Transverse colon (tissue), 4 donors: Measurements from ENCODE around the gene EHBP1. TPM values are rescaled to one million over a fixed set of nuclear protein-coding genes. Genes with fewer than 3 reads are reported as not detected.

Experiments
- DNase-seq: peaks from one replicate; pipeline ENCODE4 v3.0.0-alpha.2; 2019
- H3K27ac ChIP-seq, 4 donors: fragments of 200-600 bp; sonication (generic); 2 replicates each; pipeline ENCODE4 v1.5.1; 2016 to 2018; ENCODE audit warnings: inconsistent platforms in 4 of 4
- H3K27me3 ChIP-seq: fragments of 200-600 bp; sonication (generic); 2 replicates; pipeline ENCODE4 v1.5.1; 2017; ENCODE audit warnings: inconsistent platforms
- H3K36me3 ChIP-seq, 4 donors: fragments of 200-600 bp; sonication (generic); 2 replicates each; pipeline ENCODE4 v1.5.1; 2017 to 2019; ENCODE audit warnings: inconsistent platforms in 4 of 4
- H3K4me1 ChIP-seq, 4 donors: fragments of 200-600 bp; sonication (generic); 2 replicates each; pipeline ENCODE4 v1.5.1; 2017 to 2020; ENCODE audit warnings: inconsistent platforms in 4 of 4
- H3K4me3 ChIP-seq, 4 donors: fragments of 200-600 bp; sonication (generic); 1 replicate in 1 of 4; 2 replicates in 3 of 4; pipeline versions ENCODE4 v1.5.1 to v1.6.1; 2017 to 2019; ENCODE audit warnings: inconsistent platforms in 4 of 4
- H3K9me3 ChIP-seq, 2 donors: fragments of 200-600 bp; sonication (generic); 2 replicates each; pipeline ENCODE4 v1.5.1; 2017 to 2019; ENCODE audit warnings: inconsistent platforms in 2 of 2
- EP300 ChIP-seq: sonication (generic); formaldehyde crosslinking; IDR thresholded peaks from one replicate; pipeline ENCODE4 v1.6.1; 2017; ENCODE audit warnings: antibody characterized with exemption, low read depth
- POLR2A ChIP-seq: fragments of 450-650 bp; IDR thresholded peaks from one replicate; pipeline ENCODE4 v1.6.1; 2016; ENCODE audit warnings: antibody characterized with exemption, mild to moderate bottlenecking, moderate library complexity
- POLR2AphosphoS5 ChIP-seq, 3 donors: sonication (generic); formaldehyde crosslinking; IDR thresholded peaks; one replicate each; pipeline ENCODE4 v1.6.1; 2016; ENCODE audit warnings: antibody characterized with exemption in 3 of 3
- WGBS, 2 donors: methylation state at CpG; one replicate each; pipeline ENCODE4 v1.1.5; 2018; ENCODE audit warnings: low coverage in 1 of 2; 5-methylcytosine and 5-hydroxymethylcytosine counted together
- in situ Hi-C, 4 donors: fragments of 200-750 bp; cut with MboI; loops; one replicate each; pipeline versions ENCODE4 v1.15.0 to v1.15.1; 2017; ENCODE audit warnings: low sequenced_read_pairs in 3 of 4, low pct_ligation_motif_present in 1 of 4, low pct_unique_long_range_greater_than_20kb in 1 of 4
- intact Hi-C: fragments of 100-400 bp; cut with DNase I; formaldehyde crosslinking; loops from one replicate; pipeline ENCODE4 v1.15.1; 2023; ENCODE audit warnings: low total_unique reads
- total RNA-seq, 4 donors: library from RNA; depleted of rRNA; stranded (reverse); fragments of >200 nt; gene quantifications; one replicate each; pipeline ENCODE4 v1.1.0, GENCODE V29; 2016
- TF ChIP-seq, protein P1 (sequence below), 5 experiments: fragments of 200-600 bp in 3 of 5; fragments of 450-650 bp in 2 of 5; sonication (generic) in 3 of 5; IDR thresholded peaks; 1 replicate in 2 of 5; 2 replicates in 3 of 5; pipeline ENCODE4 v1.5.1; 2016 to 2017; ENCODE audit warnings: antibody characterized with exemption in 5 of 5, inconsistent platforms in 3 of 5, mild to moderate bottlenecking in 2 of 5, moderate library complexity in 1 of 5

EHBP1 gene
- total RNA-seq, 4 donors from 2014 or later, result 41.1 to 69.4 (median 47.0) TPM

DNA sequence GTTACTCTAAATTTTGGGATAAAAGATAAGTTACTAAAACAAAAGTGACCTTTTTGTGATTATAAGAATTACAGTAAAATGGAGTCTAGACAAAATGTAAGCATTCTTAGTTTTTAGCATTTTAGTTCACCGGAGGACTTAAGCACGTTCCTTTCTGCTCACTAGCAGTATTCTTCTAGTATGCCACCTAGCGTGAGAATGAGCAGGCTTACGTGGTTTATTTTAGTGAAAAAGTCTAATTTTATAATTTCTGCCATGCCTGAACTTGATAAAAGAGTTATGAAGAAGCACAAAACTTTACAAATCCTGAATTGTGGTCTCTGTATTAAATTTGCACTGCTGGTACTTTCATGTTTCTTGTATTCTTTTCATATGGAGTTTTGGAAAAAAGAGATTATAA is 332.5 kb downstream of the EHBP1 start:
- Histone ChIP-seq H3K36me3 (peaks cover 0 to 15% (median 0%) of the 10 kb centered on the region in 4 donors), H3K27me3 (no peaks in the 10 kb centered on the region), H3K4me1 (no peaks in the 10 kb centered on the region), H3K27ac (no peak overlapping the region), H3K9me3 (no peaks in the 10 kb centered on the region), H3K4me3 (no peak overlapping the region)
- in situ Hi-C loops, result no loop called here
- TF ChIP-seq, protein P1, sequence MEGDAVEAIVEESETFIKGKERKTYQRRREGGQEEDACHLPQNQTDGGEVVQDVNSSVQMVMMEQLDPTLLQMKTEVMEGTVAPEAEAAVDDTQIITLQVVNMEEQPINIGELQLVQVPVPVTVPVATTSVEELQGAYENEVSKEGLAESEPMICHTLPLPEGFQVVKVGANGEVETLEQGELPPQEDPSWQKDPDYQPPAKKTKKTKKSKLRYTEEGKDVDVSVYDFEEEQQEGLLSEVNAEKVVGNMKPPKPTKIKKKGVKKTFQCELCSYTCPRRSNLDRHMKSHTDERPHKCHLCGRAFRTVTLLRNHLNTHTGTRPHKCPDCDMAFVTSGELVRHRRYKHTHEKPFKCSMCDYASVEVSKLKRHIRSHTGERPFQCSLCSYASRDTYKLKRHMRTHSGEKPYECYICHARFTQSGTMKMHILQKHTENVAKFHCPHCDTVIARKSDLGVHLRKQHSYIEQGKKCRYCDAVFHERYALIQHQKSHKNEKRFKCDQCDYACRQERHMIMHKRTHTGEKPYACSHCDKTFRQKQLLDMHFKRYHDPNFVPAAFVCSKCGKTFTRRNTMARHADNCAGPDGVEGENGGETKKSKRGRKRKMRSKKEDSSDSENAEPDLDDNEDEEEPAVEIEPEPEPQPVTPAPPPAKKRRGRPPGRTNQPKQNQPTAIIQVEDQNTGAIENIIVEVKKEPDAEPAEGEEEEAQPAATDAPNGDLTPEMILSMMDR (IDR thresholded peaks at IDR 0.05), result no peak
- no peak for TF ChIP-seq EP300
- TF ChIP-seq POLR2A, result no peak
- TF ChIP-seq POLR2AphosphoS5 (IDR thresholded peaks at IDR 0.05), result no peak
- WGBS, 2 donors, result 92 to 95% methylated on average over 4 of the region's 4 CpGs
- intact Hi-C loops, result no loop called here
- DNase-seq, result no peak

DNA sequence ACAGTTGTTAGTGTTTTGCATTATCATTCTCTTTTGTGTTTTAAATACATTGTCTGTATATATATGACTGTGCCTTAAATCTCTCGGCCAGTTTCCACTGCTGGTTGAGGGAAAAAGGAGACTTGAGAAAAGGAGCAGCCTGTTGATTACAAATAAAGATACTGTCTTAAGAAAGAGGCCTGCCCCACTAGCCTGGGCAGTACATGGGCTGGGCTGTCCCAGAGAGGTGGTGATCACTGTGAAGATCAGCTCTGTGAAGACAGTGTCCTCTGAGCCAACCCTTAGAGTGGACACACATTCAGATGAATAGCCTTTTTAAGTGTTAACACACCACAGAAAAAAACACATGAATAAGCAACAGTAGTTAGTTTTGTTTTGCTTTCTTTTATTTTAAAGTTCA is 335.1 kb downstream of the EHBP1 start:
- Histone ChIP-seq H3K27ac (no peak overlapping the region), H3K9me3 (no peaks in the 10 kb centered on the region), H3K4me3 (no peak overlapping the region), H3K36me3 (peaks cover 0 to 15% (median 0%) of the 10 kb centered on the region in 4 donors), H3K27me3 (peaks cover 17% of the 10 kb centered on the region), H3K4me1 (no peaks in the 10 kb centered on the region)
- intact Hi-C loops (no loop called here), in situ Hi-C loops (no loop called here)
- TF ChIP-seq, protein P1 (IDR thresholded peaks at IDR 0.05), result no peak
- TF ChIP-seq POLR2AphosphoS5 (IDR thresholded peaks at IDR 0.05) (no peak), POLR2A (no peak)
- DNase-seq, result no peak
- WGBS, 2 donors, result 90 to 100% methylated on average over 1 of the region's 1 CpG

DNA sequence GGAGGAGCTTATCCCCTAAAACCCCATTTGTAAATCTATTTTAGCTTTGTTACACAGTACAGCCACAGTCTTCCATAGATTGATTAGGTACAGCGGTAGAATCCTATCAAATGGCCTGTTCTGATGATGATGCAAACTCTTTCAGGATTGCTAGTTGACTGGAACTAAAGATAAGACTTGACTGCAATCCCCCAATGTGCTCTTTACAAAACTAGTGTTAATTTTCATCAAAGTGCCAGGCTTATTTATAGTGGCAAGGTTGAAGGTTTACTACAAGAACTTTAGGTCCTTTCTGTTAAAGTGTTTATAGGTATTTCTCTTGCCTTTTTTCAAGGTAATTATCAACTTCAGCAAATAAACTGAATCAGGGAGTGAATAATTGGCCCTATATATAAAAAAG is 336.1 kb downstream of the EHBP1 start:
- WGBS, 2 donors, result 97 to 100% methylated on average over 1 of the region's 1 CpG

DNA sequence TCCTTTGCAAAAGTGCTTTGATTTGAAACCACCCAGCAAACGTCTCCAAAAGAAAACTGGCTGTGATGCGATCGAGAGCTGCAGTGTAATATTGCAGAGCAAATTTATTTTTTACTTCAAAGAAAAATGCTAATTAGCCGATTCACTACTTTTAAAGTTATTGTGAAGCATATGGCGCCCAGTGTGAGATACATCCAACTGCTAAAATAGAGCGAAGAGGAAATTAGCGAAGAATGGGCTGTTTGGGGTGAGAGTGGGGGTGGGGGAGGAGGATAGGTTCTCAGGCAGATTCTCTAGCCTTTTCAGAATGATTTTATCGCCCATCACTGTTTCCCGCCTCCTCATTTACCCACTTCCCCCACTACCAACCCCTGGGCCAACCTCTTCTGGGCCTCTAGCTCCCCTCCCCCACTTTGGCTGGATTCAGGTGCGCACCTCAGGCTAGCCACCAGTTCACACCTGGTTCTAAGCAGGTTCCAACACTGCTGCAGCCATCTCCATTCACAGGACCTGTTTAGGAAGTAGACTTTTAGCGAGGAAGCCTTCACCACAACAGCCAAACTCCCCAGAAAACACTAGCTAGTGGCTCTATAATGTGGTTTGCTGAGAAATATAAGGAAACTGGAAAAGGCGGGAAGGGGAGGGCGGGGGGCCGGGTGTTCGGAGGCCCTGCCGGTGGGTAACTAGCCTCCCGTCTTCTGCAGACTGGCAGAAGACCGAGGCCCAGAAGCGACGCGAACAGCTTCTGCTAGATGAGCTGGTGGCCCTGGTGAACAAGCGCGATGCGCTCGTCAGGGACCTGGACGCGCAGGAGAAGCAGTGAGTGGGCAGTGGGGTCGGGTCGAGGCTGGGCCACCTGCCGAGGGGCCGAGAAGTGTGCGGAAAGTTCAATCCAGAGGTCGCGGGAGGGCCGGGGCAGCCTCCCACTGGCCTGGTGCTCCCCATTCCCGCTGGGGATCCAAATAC is 339.1 kb downstream of the EHBP1 start:
- Histone ChIP-seq H3K4me1 (peaks cover 8 to 28% (median 25%) of the 10 kb centered on the region in 4 donors), H3K9me3 (no peaks in the 10 kb centered on the region), H3K36me3 (no peaks in the 10 kb centered on the region), H3K27me3 (peaks cover 57% of the 10 kb centered on the region), H3K4me3 (no peak overlapping the region), H3K27ac (no peak overlapping the region)
- DNase-seq, result no peak
- WGBS, 2 donors, result 95% methylated on average over 18 to 36 of the region's 36 CpGs
- TF ChIP-seq EP300, result no peak
- TF ChIP-seq, protein P1 (IDR thresholded peaks at IDR 0.05), result no peak
- no peak for TF ChIP-seq POLR2A
- TF ChIP-seq POLR2AphosphoS5 (IDR thresholded peaks at IDR 0.05), result no peak
- intact Hi-C loops (no loop called here), in situ Hi-C loops (no loop called here)

More for the DNA sequence above, 336.1 kb downstream of the EHBP1 start:
- H3K36me3 ChIP-seq, result peaks cover 0 to 15% (median 0%) of the 10 kb centered on the region in 4 donors
- no peak overlapping the region for H3K4me3 ChIP-seq
- in situ Hi-C loops, result no loop called here
- H3K4me1 ChIP-seq, result no peaks in the 10 kb centered on the region
- H3K27me3 ChIP-seq, result peaks cover 27% of the 10 kb centered on the region
- TF ChIP-seq POLR2A (no peak), POLR2AphosphoS5 (IDR thresholded peaks at IDR 0.05) (no peak)
- no peaks in the 10 kb centered on the region for H3K9me3 ChIP-seq
- no peak overlapping the region for H3K27ac ChIP-seq
- no peak for DNase-seq
- intact Hi-C loops, result no loop called here
